ENCODE results near the gene SUMO1. TPM values are rescaled to one million over a fixed set of nuclear protein-coding genes. Genes with fewer than 3 reads are reported as not detected.
"Not testable (repeated sequence)": the region's sequence is repeated elsewhere in the genome, so short reads cannot be mapped to it uniquely, and the experiment has no call there.

SUMO1 gene
- total RNA-seq, result 10 to 100 TPM; 92.0 to 94.1 TPM

- Mint-ChIP-seq H3K4me3 (peak within 1 kb of the TSS; percentile 84), H3K4me1 (ENCODE audit: low read depth in 2 of 2) (peaks cover 18% of the 10 kb centered on the region in 2 donors), H3K27ac (peak within 1 kb of the TSS; percentile 75 to 98), H3K27me3 (no peaks in the 10 kb centered on the region), H3K36me3 (no peaks in the 10 kb centered on the region), H3K9me3 (no peaks in the 10 kb centered on the region)
- peak; percentile 92 for DNase-seq (ENCODE audit: low spot score)
- peak; percentile 97 to 98 for ATAC-seq
Observed at GRCh38 chr2:202238234-202239197, at the start of gene SUMO1. Gene SUMO1, minus strand, starts transcription at chr2:202238597. Its CDS starts 146 bp downstream, at chr2:202238451.

- H3K27ac Mint-ChIP-seq, result no peak overlapping the region
- DNase-seq (ENCODE audit: low spot score) (no peak), ATAC-seq (no peak)
- H3K4me1 Mint-ChIP-seq (ENCODE audit: low read depth in 2 of 2), result peaks cover 0 to 3% of the 10 kb centered on the region in 2 donors
- H3K4me3 Mint-ChIP-seq, result no peak overlapping the region
- no peaks in the 10 kb centered on the region for H3K9me3 Mint-ChIP-seq
- H3K36me3 Mint-ChIP-seq, result peaks cover 20% of the 10 kb centered on the region
- H3K27me3 Mint-ChIP-seq, result no peaks in the 10 kb centered on the region
Observed at GRCh38 chr2:202286595-202286994, 48.2 kb upstream of the SUMO1 start.

- no peak for ATAC-seq
- peaks cover 11% of the 10 kb centered on the region for H3K36me3 Mint-ChIP-seq
- no peaks in the 10 kb centered on the region for H3K27me3 Mint-ChIP-seq
- H3K27ac Mint-ChIP-seq, result peak overlapping the region; percentile 90 to 92
- peaks cover 19% of the 10 kb centered on the region in 2 donors for H3K4me1 Mint-ChIP-seq (ENCODE audit: low read depth in 2 of 2)
- H3K4me3 Mint-ChIP-seq, result no peak overlapping the region
- H3K9me3 Mint-ChIP-seq, result no peaks in the 10 kb centered on the region
- no peak for DNase-seq (ENCODE audit: low spot score)
Observed at GRCh38 chr2:202278944-202279343, 40.5 kb upstream of the SUMO1 start.

- DNase-seq (ENCODE audit: low spot score) (peak; percentile 69), ATAC-seq (peak; percentile 92 to 93)
- H3K4me1 Mint-ChIP-seq (ENCODE audit: low read depth in 2 of 2), result peaks cover 19% of the 10 kb centered on the region in 2 donors
- H3K9me3 Mint-ChIP-seq, result no peaks in the 10 kb centered on the region
- peak overlapping the region; percentile 72 for H3K4me3 Mint-ChIP-seq
- H3K36me3 Mint-ChIP-seq, result peaks cover 11% of the 10 kb centered on the region
- H3K27ac Mint-ChIP-seq, result peak overlapping the region; percentile 90 to 92
- no peaks in the 10 kb centered on the region for H3K27me3 Mint-ChIP-seq
Observed at GRCh38 chr2:202278036-202278760, 39.8 kb upstream of the SUMO1 start.

GRCh38 chr2:202276078-202276720 is 37.8 kb upstream of the SUMO1 start:
- peaks cover 18 to 19% of the 10 kb centered on the region in 2 donors for H3K4me1 Mint-ChIP-seq (ENCODE audit: low read depth in 2 of 2)
- H3K27me3 Mint-ChIP-seq; H3K9me3 Mint-ChIP-seq; ATAC-seq; DNase-seq (ENCODE audit: low spot score): not testable (repeated sequence)
- peak overlapping the region; percentile 90 to 92 for H3K27ac Mint-ChIP-seq
- H3K4me3 Mint-ChIP-seq, result peak overlapping the region; percentile 72
- H3K36me3 Mint-ChIP-seq, result peaks cover 11% of the 10 kb centered on the region

- H3K36me3 Mint-ChIP-seq, result no peaks in the 10 kb centered on the region
- H3K27ac Mint-ChIP-seq, result peak overlapping the region; percentile 62 to 65
- no peaks in the 10 kb centered on the region for H3K9me3 Mint-ChIP-seq
- DNase-seq (ENCODE audit: low spot score) (no peak), ATAC-seq (no peak)
- no peaks in the 10 kb centered on the region for H3K27me3 Mint-ChIP-seq
- H3K4me1 Mint-ChIP-seq (ENCODE audit: low read depth in 2 of 2), result peaks cover 14 to 19% of the 10 kb centered on the region in 2 donors
- H3K4me3 Mint-ChIP-seq, result peak overlapping the region; percentile 74
Observed at GRCh38 chr2:202270487-202270886, 32.1 kb upstream of the SUMO1 start.

- DNase-seq (ENCODE audit: low spot score) (no peak), ATAC-seq (no peak)
- H3K27ac Mint-ChIP-seq, result peak overlapping the region; percentile 62 to 65
- no peaks in the 10 kb centered on the region for H3K9me3 Mint-ChIP-seq
- H3K4me1 Mint-ChIP-seq (ENCODE audit: low read depth in 2 of 2), result peaks cover 12 to 19% of the 10 kb centered on the region in 2 donors
- no peaks in the 10 kb centered on the region for H3K27me3 Mint-ChIP-seq
- no peaks in the 10 kb centered on the region for H3K36me3 Mint-ChIP-seq
- H3K4me3 Mint-ChIP-seq, result peak overlapping the region; percentile 74
Observed at GRCh38 chr2:202269585-202269984, 31.2 kb upstream of the SUMO1 start.

GRCh38 chr2:202267495-202267894 is 29.1 kb upstream of the SUMO1 start:
- Mint-ChIP-seq H3K27me3 (no peaks in the 10 kb centered on the region), H3K27ac (no peak overlapping the region), H3K4me3 (no peak overlapping the region), H3K4me1 (ENCODE audit: low read depth in 2 of 2) (peaks cover 16 to 26% of the 10 kb centered on the region in 2 donors), H3K9me3 (no peaks in the 10 kb centered on the region), H3K36me3 (no peaks in the 10 kb centered on the region)
- no peak for ATAC-seq
- DNase-seq (ENCODE audit: low spot score), result no peak

GRCh38 chr2:202265467-202266277 is 27.3 kb upstream of the SUMO1 start, which contains the start of gene NOP58:
Gene NOP58, plus strand, starts transcription at chr2:202265763. Its CDS starts 179 bp downstream, at chr2:202265942.
- Mint-ChIP-seq H3K27me3 (no peaks in the 10 kb centered on the region), H3K4me3 (peak within 1 kb of the TSS; percentile 63), H3K27ac (peak within 1 kb of the TSS in 1 of 2 donors; percentile 83), H3K4me1 (ENCODE audit: low read depth in 2 of 2) (peaks cover 13 to 25% of the 10 kb centered on the region in 2 donors), H3K9me3 (no peaks in the 10 kb centered on the region), H3K36me3 (no peaks in the 10 kb centered on the region)
- DNase-seq (ENCODE audit: low spot score) (peak; percentile 94), ATAC-seq (peak; percentile 95 to 97)

GRCh38 chr2:202261531-202261930 is 23.1 kb upstream of the SUMO1 start:
- no peak overlapping the region for H3K27ac Mint-ChIP-seq
- ATAC-seq (no peak), DNase-seq (ENCODE audit: low spot score) (no peak)
- H3K27me3 Mint-ChIP-seq, result no peaks in the 10 kb centered on the region
- no peak overlapping the region for H3K4me3 Mint-ChIP-seq
- H3K36me3 Mint-ChIP-seq, result no peaks in the 10 kb centered on the region
- peaks cover 3 to 8% of the 10 kb centered on the region in 2 donors for H3K4me1 Mint-ChIP-seq (ENCODE audit: low read depth in 2 of 2)
- H3K9me3 Mint-ChIP-seq, result no peaks in the 10 kb centered on the region

GRCh38 chr2:202251494-202251893 is 13.1 kb upstream of the SUMO1 start:
- no peaks in the 10 kb centered on the region for H3K4me1 Mint-ChIP-seq (ENCODE audit: low read depth in 2 of 2)
- H3K9me3 Mint-ChIP-seq, result no peaks in the 10 kb centered on the region
- ATAC-seq (no peak), DNase-seq (ENCODE audit: low spot score) (no peak)
- no peaks in the 10 kb centered on the region for H3K36me3 Mint-ChIP-seq
- no peak overlapping the region for H3K4me3 Mint-ChIP-seq
- H3K27me3 Mint-ChIP-seq, result peaks cover under 1% of the 10 kb centered on the region in 2 donors
- no peak overlapping the region for H3K27ac Mint-ChIP-seq

- Mint-ChIP-seq H3K36me3 (no peaks in the 10 kb centered on the region), H3K27me3 (peaks cover 2 to 11% of the 10 kb centered on the region in 2 donors), H3K4me1 (ENCODE audit: low read depth in 2 of 2) (no peaks in the 10 kb centered on the region), H3K4me3 (no peak overlapping the region), H3K9me3 (no peaks in the 10 kb centered on the region), H3K27ac (no peak overlapping the region)
- DNase-seq (ENCODE audit: low spot score) (no peak), ATAC-seq (no peak)
Observed at GRCh38 chr2:202249521-202250253, 11.3 kb upstream of the SUMO1 start.
